Right atrium auricular region (tissue), 2 donors: ENCODE results near the gene PSME3IP1. TPM values are rescaled to one million over a fixed set of nuclear protein-coding genes. Genes with fewer than 3 reads are reported as not detected.

ENCODE experiments used
- DNase-seq: peaks from one replicate; pipeline ENCODE4 v3.0.0-alpha.2; 2019; ENCODE audit warnings: low spot score
- H3K27ac ChIP-seq, 2 donors: fragments of 200-600 bp; sonication (generic); 1 replicate in 1 of 2; 2 replicates in 1 of 2; pipeline ENCODE4 v1.5.1; 2016 to 2019
- H3K27me3 ChIP-seq, 2 donors: fragments of 200-600 bp; sonication (generic); one replicate each; pipeline versions ENCODE4 v1.5.1 to v1.6.0; 2017 to 2019
- H3K36me3 ChIP-seq: fragments of 200-600 bp; sonication (generic); one replicate; pipeline ENCODE4 v1.5.1; 2016
- H3K4me1 ChIP-seq, 2 donors: fragments of 200-600 bp; sonication (generic); one replicate each; pipeline versions ENCODE4 v1.5.1 to v1.6.0; 2017 to 2019
- H3K4me3 ChIP-seq, 2 donors: fragments of 200-600 bp; sonication (generic); 1 replicate in 1 of 2; 2 replicates in 1 of 2; pipeline ENCODE4 v1.5.1; 2017 to 2019; ENCODE audit warnings: mild to moderate bottlenecking in 1 of 2, moderate library complexity in 1 of 2
- H3K9me3 ChIP-seq, 2 donors: fragments of 200-600 bp; sonication (generic); one replicate each; pipeline ENCODE4 v1.5.1; 2019
- total RNA-seq, 2 donors: library from RNA; depleted of rRNA; stranded (reverse); fragments of >200 nt; gene quantifications; one replicate each; pipeline ENCODE4 v1.1.0, GENCODE V29; 2016
- TF ChIP-seq, protein P1 (sequence below), 2 donors: fragments of 200-600 bp; sonication (generic); IDR thresholded peaks; one replicate each; pipeline ENCODE4 v1.5.1; 2019; ENCODE audit warnings: antibody characterized with exemption in 2 of 2

Gene PSME3IP1
- total RNA-seq, 2 donors from 2014 or later, result 55.7 to 79.0 TPM

DNA sequence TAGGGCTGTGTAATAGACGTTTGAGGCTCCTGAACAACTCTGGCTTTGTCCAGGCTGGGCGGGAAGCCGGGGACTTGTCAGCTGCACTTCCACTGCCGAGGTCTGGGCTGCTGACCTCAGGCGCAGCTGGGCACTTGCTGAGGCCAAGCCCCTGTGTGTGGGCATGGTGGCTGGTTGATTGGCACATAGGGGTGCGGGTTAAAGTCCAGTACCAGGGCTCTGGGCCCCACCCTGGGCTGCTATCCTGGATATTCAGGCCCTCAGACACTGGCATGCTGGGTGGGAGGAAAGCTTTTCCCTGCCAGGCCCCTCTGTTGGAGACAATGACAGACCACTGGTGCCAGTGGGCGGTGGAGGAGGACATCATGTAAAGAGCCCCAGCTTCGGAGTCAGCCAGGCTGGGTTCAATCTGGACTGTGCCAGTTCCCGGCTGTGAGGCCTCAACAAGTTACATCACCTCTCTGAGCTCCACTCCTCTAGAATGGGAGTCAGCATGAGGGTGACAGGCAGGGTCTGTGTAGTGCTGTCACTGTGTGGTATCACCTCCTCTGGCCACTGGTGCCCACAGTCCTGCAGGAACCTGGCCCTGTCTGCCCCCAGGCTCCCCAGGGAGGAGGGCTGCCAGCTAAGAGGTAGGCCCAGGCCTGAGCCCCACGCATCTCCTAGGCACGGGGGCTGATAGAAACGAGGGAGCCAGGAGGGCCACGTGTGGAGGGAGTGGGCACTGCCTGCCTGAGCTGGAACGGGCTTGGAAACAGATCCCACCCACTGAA is 42.5 kb downstream of the PSME3IP1 start:
- Histone ChIP-seq H3K27me3 (no peaks in the 10 kb centered on the region), H3K27ac (no peak overlapping the region), H3K4me1 (peaks cover 0 to 74% of the 10 kb centered on the region in 2 donors), H3K4me3 (no peak overlapping the region), H3K9me3 (no peaks in the 10 kb centered on the region), H3K36me3 (no peaks in the 10 kb centered on the region)
- TF ChIP-seq, protein P1, sequence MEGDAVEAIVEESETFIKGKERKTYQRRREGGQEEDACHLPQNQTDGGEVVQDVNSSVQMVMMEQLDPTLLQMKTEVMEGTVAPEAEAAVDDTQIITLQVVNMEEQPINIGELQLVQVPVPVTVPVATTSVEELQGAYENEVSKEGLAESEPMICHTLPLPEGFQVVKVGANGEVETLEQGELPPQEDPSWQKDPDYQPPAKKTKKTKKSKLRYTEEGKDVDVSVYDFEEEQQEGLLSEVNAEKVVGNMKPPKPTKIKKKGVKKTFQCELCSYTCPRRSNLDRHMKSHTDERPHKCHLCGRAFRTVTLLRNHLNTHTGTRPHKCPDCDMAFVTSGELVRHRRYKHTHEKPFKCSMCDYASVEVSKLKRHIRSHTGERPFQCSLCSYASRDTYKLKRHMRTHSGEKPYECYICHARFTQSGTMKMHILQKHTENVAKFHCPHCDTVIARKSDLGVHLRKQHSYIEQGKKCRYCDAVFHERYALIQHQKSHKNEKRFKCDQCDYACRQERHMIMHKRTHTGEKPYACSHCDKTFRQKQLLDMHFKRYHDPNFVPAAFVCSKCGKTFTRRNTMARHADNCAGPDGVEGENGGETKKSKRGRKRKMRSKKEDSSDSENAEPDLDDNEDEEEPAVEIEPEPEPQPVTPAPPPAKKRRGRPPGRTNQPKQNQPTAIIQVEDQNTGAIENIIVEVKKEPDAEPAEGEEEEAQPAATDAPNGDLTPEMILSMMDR (IDR thresholded peaks at IDR 0.05), result no peak
- no peak for DNase-seq

GRCh38 chr16:57141822-57142631 is 43.8 kb downstream of the PSME3IP1 start:
- TF ChIP-seq, protein P1 (IDR thresholded peaks at IDR 0.05), result no peak
- H3K36me3 ChIP-seq, result no peaks in the 10 kb centered on the region
- H3K4me3 ChIP-seq, result no peak overlapping the region
- H3K9me3 ChIP-seq, result no peaks in the 10 kb centered on the region
- H3K27ac ChIP-seq, result no peak overlapping the region
- H3K27me3 ChIP-seq, result no peaks in the 10 kb centered on the region
- no peak for DNase-seq
- H3K4me1 ChIP-seq, result peaks cover 0 to 61% of the 10 kb centered on the region in 2 donors

- H3K27ac ChIP-seq, result no peak overlapping the region
- H3K4me1 ChIP-seq, result peaks cover 0 to 52% of the 10 kb centered on the region in 2 donors
- H3K9me3 ChIP-seq, result no peaks in the 10 kb centered on the region
- DNase-seq, result no peak
- TF ChIP-seq, protein P1 (IDR thresholded peaks at IDR 0.05), result no peak
- no peaks in the 10 kb centered on the region for H3K27me3 ChIP-seq
- no peaks in the 10 kb centered on the region for H3K36me3 ChIP-seq
- H3K4me3 ChIP-seq, result no peak overlapping the region
Measured at GRCh38 chr16:57140931-57141668, 44.7 kb downstream of the PSME3IP1 start.

- DNase-seq, result no peak
- TF ChIP-seq, protein P1 (IDR thresholded peaks at IDR 0.05), result no peak
Measured at GRCh38 chr16:57138281-57138935, 47.4 kb downstream of the PSME3IP1 start.

DNA sequence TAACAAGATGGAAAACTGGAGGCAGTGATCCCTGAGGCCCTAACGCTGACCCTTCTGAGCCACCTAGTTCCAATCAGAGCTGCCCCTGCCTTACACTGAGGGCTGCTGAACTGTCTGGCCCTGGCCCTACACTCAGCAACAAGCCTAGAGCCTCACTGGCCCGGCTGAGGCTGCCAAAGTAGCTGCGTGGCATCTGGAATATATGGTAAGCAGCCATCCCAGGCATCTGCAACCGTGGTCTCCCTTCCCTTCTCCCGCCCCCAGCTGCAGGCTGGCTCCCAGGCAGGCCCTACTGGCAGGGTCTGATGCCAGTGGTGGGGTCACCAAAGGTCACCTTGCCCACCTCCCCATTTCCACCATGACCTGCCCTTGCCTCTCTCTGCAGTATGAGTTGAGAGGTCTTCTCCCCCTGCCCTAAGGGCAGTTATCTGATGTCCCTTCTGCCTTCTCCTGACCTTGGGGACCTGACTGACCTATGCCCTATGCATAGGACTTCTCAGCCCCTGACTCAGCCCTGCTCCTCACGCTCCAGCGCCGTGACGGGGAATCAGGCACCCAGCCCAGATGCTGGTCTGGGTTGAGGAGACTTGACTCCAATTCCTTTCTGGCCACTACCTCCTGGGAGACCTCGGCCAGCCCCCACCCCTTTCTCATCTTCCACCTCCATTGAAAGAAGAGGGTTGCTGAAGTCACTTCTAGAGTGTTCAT is 48.1 kb downstream of the PSME3IP1 start:
- Histone ChIP-seq H3K4me1 (peaks cover 0 to 22% of the 10 kb centered on the region in 2 donors), H3K27me3 (no peaks in the 10 kb centered on the region), H3K9me3 (no peaks in the 10 kb centered on the region), H3K36me3 (no peaks in the 10 kb centered on the region), H3K4me3 (no peak overlapping the region), H3K27ac (no peak overlapping the region)
- TF ChIP-seq, protein P1 (IDR thresholded peaks at IDR 0.05), result no peak
- DNase-seq, result no peak

More at GRCh38 chr16:57138281-57138935, 47.4 kb downstream of the PSME3IP1 start:
- H3K27me3 ChIP-seq, result no peaks in the 10 kb centered on the region
- H3K9me3 ChIP-seq, result no peaks in the 10 kb centered on the region
- no peaks in the 10 kb centered on the region for H3K36me3 ChIP-seq
- no peak overlapping the region for H3K4me3 ChIP-seq
- no peak overlapping the region for H3K27ac ChIP-seq
- H3K4me1 ChIP-seq, result peaks cover 0 to 27% of the 10 kb centered on the region in 2 donors
